Right lobe of liver (tissue), 4 donors: ENCODE results near the gene ADARB2.

ENCODE experiments used
- POLR2A ChIP-seq: fragments of 450-650 bp; IDR thresholded peaks from one replicate; pipeline ENCODE4 v1.6.1; 2017; ENCODE audit warnings: antibody characterized with exemption, mild to moderate bottlenecking
- TF ChIP-seq, protein P1 (sequence below), 4 donors: fragments of 200-600 bp in 3 of 4; fragments of 450-650 bp in 1 of 4; IDR thresholded peaks; one replicate each; pipeline versions ENCODE4 v1.5.1 to v1.8.0; 2016 to 2022; ENCODE audit warnings: antibody characterized with exemption in 4 of 4, mild to moderate bottlenecking in 2 of 4
- donor health status: DM: no; HTN: no; CAD: no.
- donor health status: DM: no; HTN: no; CAD: no.
- donor health status: DM: no; HTN: yes; CAD: no.

DNA sequence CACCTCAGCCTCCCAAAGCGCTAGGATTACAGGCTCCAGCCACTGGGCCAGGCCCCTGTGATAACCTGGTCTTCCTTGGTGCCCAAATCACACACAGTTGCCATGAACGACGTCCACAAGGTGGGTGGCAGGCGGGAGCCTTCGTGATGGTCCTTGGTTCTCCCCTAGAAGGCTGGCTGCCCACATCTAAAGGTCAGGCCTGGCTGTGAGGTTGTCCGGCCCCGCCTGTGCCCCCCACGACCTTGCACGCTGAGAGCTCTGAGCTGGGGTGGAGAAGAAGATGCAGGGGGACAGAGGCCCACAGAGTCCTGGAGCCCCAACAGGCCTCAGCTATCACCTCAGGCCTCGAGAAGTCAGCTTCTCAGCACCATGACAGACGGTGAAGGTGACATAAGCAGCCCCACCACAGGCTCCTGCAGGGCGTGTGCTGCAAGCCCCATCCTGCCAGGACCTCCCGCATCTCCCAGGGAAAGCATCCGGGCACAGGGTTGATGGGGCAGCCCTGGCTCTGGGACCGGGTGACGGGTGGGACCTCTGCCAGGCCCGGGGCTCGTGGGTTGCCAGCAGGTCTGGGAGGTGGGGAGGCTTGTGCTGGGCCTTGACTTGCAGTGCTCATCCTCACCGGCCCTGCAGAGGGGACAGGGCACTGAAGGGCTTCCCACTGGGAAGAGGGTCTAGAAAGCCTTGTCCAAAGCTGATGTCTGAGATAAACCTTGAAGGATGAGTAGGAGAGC, 463.8 kb downstream of the ADARB2 start:
- TF ChIP-seq, protein P1, sequence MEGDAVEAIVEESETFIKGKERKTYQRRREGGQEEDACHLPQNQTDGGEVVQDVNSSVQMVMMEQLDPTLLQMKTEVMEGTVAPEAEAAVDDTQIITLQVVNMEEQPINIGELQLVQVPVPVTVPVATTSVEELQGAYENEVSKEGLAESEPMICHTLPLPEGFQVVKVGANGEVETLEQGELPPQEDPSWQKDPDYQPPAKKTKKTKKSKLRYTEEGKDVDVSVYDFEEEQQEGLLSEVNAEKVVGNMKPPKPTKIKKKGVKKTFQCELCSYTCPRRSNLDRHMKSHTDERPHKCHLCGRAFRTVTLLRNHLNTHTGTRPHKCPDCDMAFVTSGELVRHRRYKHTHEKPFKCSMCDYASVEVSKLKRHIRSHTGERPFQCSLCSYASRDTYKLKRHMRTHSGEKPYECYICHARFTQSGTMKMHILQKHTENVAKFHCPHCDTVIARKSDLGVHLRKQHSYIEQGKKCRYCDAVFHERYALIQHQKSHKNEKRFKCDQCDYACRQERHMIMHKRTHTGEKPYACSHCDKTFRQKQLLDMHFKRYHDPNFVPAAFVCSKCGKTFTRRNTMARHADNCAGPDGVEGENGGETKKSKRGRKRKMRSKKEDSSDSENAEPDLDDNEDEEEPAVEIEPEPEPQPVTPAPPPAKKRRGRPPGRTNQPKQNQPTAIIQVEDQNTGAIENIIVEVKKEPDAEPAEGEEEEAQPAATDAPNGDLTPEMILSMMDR (IDR thresholded peaks at IDR 0.05), result no peak
- no peak for TF ChIP-seq POLR2A
